GM12875 (cell line): Measurements from ENCODE around the gene COL6A2.

Source experiments
- H3K4me3 ChIP-seq: one replicate; pipeline ENCODE4 v1.5.1; 2011; ENCODE audit warnings: low read depth, low read length, control low read depth
- TF ChIP-seq, protein P1 (sequence below): IDR thresholded peaks from 2 replicates; pipeline ENCODE4 v1.5.1; 2011; ENCODE audit warnings: low read depth, mild to moderate bottlenecking, control low read depth, inconsistent platforms, low read length, moderate library complexity, borderline replicate concordance; ENCODE audit not compliant: insufficient read depth

COL6A2 gene

DNA sequence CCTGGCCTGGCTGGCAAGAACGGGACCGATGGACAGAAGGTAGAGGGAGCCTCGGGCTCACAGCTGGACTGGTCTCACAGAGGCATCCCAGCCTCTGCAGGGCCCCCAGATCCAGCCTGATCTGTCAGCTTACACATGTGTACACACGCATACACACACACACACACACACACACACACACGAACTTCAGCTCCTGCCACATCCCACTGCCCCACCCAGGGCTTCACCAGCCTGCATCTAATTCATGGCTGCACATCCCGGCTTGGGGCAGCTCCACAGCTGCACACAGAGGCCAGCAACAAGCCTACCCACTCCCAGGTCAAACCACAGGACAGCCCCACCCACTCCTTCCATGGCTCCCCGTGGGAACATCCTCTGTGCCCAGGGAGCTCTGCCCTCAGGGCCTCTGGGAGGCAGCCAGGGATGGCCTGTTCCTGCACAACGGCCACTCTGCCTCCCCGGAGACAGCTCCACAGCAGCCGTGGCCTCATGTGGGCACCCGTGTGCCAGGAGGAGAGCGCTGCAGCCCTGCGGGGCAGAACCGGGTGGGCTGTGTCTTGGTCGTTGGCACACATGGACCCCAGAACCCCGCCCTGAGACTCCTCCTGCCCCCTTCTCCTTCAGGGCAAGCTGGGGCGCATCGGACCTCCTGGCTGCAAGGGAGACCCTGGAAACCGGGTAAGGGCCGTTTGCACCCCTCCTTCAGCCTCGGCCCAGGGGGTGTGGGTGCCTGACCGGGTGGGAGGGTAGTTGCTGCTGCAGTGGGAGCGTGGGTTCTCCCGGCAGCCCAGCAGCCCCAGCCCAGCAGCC, 19.1 kb downstream of the COL6A2 start:
- TF ChIP-seq, protein P1, sequence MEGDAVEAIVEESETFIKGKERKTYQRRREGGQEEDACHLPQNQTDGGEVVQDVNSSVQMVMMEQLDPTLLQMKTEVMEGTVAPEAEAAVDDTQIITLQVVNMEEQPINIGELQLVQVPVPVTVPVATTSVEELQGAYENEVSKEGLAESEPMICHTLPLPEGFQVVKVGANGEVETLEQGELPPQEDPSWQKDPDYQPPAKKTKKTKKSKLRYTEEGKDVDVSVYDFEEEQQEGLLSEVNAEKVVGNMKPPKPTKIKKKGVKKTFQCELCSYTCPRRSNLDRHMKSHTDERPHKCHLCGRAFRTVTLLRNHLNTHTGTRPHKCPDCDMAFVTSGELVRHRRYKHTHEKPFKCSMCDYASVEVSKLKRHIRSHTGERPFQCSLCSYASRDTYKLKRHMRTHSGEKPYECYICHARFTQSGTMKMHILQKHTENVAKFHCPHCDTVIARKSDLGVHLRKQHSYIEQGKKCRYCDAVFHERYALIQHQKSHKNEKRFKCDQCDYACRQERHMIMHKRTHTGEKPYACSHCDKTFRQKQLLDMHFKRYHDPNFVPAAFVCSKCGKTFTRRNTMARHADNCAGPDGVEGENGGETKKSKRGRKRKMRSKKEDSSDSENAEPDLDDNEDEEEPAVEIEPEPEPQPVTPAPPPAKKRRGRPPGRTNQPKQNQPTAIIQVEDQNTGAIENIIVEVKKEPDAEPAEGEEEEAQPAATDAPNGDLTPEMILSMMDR = no peak
- no peak overlapping the region for H3K4me3 ChIP-seq

DNA sequence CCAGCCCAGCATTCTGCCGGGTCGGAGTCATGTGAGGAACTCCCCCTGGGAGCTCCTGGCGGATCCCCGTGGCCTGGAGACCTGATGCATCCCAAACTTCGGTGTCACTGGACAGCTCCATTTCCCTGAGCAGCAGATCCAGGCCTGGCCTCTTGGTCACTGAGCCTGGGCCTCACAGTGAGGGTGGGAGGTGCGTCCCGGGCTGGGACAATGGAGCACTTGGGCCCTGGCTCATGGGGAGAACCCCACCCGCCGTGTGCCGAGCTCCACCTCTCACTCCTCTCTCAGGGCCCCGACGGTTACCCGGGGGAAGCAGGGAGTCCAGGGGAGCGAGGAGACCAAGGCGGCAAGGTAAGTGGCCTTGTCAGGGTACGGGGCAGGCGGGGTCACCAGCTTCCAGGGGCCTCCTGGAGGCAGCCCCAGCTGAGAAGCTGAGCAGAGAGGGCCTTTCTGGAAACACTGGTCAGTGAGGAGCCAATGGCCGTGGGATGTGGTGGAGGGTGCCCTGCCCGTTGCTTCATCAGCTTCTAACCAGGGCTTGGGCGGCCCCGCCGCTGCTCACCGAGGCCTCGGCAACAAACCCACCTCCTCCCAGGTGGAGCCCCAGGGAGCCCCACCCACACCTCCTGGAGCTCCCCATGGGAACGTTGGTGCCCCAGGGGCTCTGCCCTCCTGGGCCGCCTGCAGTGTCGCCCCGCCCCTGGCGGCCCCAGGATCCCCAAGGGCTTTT, 19.8 kb downstream of the COL6A2 start:
- H3K4me3 ChIP-seq = no peak overlapping the region
- TF ChIP-seq, protein P1 = no peak

DNA sequence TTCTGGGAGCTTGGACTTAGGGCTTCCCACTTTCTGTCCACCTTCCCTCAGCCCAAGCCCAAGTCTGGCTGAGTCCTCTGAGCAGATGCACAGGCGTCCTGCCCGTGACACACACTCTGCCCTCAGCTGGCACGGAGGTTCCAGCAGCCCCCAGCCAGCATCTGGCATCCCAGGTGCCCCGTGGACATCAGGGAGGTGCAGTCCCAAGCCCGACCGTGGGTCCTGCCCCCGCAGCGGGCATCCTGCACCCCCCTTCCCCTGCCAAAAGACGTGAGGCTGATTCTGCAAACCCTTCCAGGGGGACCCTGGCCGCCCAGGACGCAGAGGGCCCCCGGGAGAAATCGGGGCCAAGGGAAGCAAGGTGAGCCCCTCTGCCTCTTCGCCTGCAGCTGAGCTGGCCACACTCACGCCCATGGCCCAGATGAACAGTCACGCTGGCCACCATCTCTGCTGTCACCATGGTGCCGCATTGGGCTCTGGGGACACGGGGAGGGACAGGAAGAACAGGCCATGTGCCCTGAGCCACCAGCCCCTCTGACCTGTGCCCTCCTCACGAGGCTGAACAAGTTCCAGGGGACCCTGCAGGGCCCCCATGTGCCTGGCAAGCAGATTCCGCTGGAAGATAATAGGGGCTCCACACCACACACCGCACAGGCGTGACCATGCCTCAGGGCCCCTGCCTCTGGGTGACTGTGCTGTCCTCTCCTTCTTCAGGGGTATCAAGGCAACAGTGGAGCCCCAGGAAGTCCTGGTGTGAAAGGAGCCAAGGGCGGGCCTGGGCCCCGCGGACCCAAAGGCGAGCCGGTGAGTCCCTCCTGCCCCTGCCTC, 20.6 kb downstream of the COL6A2 start:
- TF ChIP-seq, protein P1 = no peak
- H3K4me3 ChIP-seq = no peak overlapping the region

DNA sequence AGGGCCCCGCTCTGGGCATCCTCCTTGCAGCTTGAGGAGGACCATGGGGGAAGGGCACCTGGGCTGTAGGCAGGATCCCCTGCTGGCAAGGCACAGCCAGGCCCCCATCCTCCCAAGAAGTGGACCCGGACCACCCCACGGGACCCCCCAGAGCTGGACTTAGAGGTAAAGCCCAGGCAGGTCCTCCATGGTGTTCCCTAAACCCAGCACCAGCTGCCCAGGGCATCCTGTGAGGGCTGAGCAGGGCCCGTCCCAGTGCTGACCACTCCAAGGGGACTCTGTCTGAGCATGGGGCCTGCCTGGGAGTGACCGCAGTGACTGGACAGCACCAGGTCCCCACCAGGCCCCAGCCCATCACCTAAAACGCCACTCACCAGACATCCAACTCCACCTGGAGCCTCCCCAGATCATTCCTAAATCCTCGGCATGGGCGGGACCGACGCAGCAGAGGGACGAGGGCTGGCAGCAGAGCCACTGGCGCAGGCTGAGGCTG, 21.3 kb downstream of the COL6A2 start:
- no peak overlapping the region for H3K4me3 ChIP-seq

DNA sequence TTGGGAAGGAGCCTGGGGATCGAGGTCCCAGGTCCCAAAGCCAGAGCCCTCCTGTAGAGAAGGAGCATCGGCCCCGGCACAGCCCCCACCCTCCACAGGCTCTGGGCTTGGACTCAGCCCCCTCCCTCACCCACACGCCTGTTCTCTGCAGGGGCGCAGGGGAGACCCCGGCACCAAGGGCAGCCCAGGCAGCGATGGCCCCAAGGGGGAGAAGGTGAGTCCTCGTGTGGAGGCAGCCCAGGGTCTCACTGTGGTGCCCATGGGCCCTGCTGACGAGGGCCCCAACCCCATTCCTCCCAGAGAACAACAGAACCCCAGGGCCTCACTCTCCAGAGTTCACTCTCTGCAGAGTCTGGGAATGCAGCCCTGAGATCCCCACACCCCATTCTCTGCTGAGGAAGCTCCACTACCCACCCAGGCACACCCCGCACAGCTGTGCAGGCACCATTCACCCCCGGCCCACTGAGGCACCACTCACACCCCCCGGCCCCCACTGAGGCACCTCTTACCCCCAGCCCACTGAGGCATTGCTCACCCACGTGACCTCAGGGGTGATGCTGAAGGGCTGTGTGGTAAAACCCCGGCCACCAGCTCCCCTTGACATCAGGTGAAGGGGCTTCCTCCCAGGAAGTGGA, 21.8 kb downstream of the COL6A2 start:
- TF ChIP-seq, protein P1 = no peak
- H3K4me3 ChIP-seq = no peak overlapping the region

More for the DNA sequence above, 21.3 kb downstream of the COL6A2 start:
- TF ChIP-seq, protein P1 = no peak

DNA sequence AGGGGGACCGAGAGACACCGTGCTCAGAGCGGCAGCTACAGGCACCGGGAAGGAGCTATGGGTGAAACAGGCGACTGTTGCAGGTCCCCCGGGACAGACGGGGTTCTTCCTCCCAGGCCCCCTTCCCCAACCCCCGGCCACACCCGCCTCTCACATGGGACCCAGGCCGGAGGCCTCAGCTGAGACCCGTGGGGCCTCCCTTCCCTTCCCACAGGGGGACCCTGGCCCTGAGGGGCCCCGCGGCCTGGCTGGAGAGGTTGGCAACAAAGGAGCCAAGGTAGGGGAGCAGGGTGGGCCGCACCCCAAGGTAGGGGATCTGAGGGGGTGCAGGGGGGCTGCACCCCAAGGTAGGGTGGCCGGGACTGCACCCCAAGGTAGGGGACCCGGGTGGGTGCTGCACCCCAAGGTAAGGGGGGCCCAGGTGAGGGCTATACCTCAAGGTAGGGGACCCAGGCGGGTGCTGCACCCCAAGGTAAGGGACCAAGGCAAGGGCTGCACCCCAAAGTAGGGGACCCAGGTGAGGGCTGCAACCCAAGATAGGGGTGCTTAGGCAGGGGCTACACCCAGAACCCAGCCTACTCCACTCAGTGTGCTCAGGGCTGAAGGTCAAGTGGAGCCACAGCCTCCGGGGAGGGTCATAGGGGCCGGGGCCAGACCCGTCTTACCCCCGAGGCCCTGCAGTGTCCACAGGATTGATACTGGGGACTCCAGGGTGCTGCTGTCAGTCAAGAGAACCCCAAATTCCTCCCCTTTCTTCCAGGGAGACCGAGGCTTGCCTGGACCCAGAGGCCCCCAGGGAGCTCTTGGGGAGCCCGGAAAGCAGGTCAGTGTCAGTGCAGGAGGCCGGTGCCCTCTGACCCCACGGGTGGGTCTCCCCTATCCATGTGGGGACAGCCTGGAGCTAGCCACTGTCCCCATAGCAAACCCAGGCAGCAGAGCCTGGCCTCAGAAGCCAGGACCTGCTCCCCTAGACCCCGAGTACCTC, 22.7 kb downstream of the COL6A2 start:
- H3K4me3 ChIP-seq = no peak overlapping the region
- TF ChIP-seq, protein P1 = no peak
